Measurements from ENCODE around the gene TP53I11. TPM values are rescaled to one million over a fixed set of nuclear protein-coding genes. Genes with fewer than 3 reads are reported as not detected.

Gene TP53I11
- total RNA-seq, 1 experiment from 2014 or later = 46.9 TPM

- H3K27me3 ChIP-seq (ENCODE audit: insufficient read depth, low read length) = no peaks in the 10 kb centered on the region
- no peaks in the 10 kb centered on the region for H3K79me2 ChIP-seq (ENCODE audit: insufficient read depth, low read length)
- peaks cover 9 to 10% of the 10 kb centered on the region in 2 experiments for H3K4me1 ChIP-seq (ENCODE audit: control insufficient read depth in 1 of 2, insufficient read depth in 2 of 2, low read length in 2 of 2)
- intact Hi-C loops (cut with micrococcal nuclease) = no loop called here
- DNase-seq (ENCODE audit: low read depth, low spot score) (no peak), ATAC-seq (no peak)
- no peaks in the 10 kb centered on the region for H3K36me3 ChIP-seq (ENCODE audit: control insufficient read depth in 1 of 2, insufficient read depth in 2 of 2, low read length in 2 of 2)
- no peak overlapping the region for H3K9ac ChIP-seq (ENCODE audit: low read length)
- H3K4me2 ChIP-seq (ENCODE audit: low read length) = no peak overlapping the region
- H2AFZ ChIP-seq (ENCODE audit: low read depth, low read length, poor library complexity, severe bottlenecking) = no peak overlapping the region
- H3K9me3 ChIP-seq (ENCODE audit: control insufficient read depth in 1 of 2, insufficient read depth in 1 of 2, low read depth in 1 of 2, low read length in 2 of 2) = no peaks in the 10 kb centered on the region
- H4K20me1 ChIP-seq (ENCODE audit: insufficient read depth) = no peaks in the 10 kb centered on the region
- no peak overlapping the region for H3K4me3 ChIP-seq (replicated peaks in 1 of 2; ENCODE audit: low read depth in 1 of 2, low read length in 2 of 2)
- H3K27ac ChIP-seq (ENCODE audit: low read depth, low read length) = no peak overlapping the region
- TF ChIP-seq POLR2AphosphoS5 (IDR thresholded peaks at IDR 0.05; ENCODE audit: low read depth, low read length) (no peak), SP1 (IDR thresholded peaks at IDR 0.05; ENCODE audit: low read depth) (no peak), ELF1 (IDR thresholded peaks at IDR 0.05; ENCODE audit: borderline replicate concordance, low read depth) (no peak), EZH2phosphoT487 (IDR thresholded peaks at IDR 0.05; ENCODE audit: borderline replicate concordance) (no peak), ZFX (IDR thresholded peaks at IDR 0.05) (no peak), YY1 (IDR thresholded peaks at IDR 0.05; ENCODE audit: extremely low read depth, insufficient replicate concordance, low read depth, low read length) (no peak), EZH2 (IDR thresholded peaks at IDR 0.05) (no peak), FOSL1 (IDR thresholded peaks at IDR 0.05; ENCODE audit: low read depth) (no peak), CTCF (IDR thresholded peaks at IDR 0.05 in 2 of 3, conservative IDR thresholded peaks at IDR 0.05 in 1 of 3; ENCODE audit: borderline replicate concordance in 1 of 3, insufficient read depth in 1 of 3, low read depth in 2 of 3, low read length in 2 of 3) (no peak), JUND (IDR thresholded peaks at IDR 0.05) (no peak), CEBPB (IDR thresholded peaks at IDR 0.05; ENCODE audit: low read depth) (no peak), CBX3 (IDR thresholded peaks at IDR 0.05; ENCODE audit: low read depth) (no peak), TCF7L2 (IDR thresholded peaks at IDR 0.05; ENCODE audit: borderline replicate concordance, extremely low read depth, insufficient read depth, insufficient read length) (no peak), ZNF274 (IDR thresholded peaks at IDR 0.05; ENCODE audit: low read depth, low read length) (no peak), SIN3A (IDR thresholded peaks at IDR 0.05; ENCODE audit: low read depth) (no peak)
- POLR2A ChIA-PET = no interaction called here
- no peaks in the 10 kb centered on the region for H3K9me2 ChIP-seq (ENCODE audit: insufficient read depth)
- BruUV-seq (replicated peaks) = no TSS peak
- RAD21 ChIA-PET (ENCODE audit: low non-redundant PET in 1 of 2, low total read pairs in 2 of 2, uncharacterized antibody in 2 of 2, unreplicated experiment in 2 of 2) = no interaction called here
- CTCF ChIA-PET = no interaction called here
Observed at GRCh38 chr11:44974402-44975000, 23.8 kb upstream of the TP53I11 start.

Measured in HCT116 (cell line).